ENCODE results near the gene FOXN4. TPM values are rescaled to one million over a fixed set of nuclear protein-coding genes. Genes with fewer than 3 reads are reported as not detected.

The FOXN4 gene
- total RNA-seq, 2 donors from 2014 or later: not detected

GRCh38 chr12:109286252-109286651 lies 22.8 kb downstream of the FOXN4 start:
- Histone ChIP-seq H3K4me3 (no peak overlapping the region), H3K9me3 (no peaks in the 10 kb centered on the region), H3K27ac (no peak overlapping the region), H3K4me1 (ENCODE audit: control insufficient read depth in 1 of 2, low read depth in 2 of 2) (peaks cover 0 to 5% of the 10 kb centered on the region in 2 donors), H3K27me3 (replicated peaks; ENCODE audit: insufficient read depth) (no peaks in the 10 kb centered on the region), H3K36me3 (no peaks in the 10 kb centered on the region)
- ATAC-seq (ENCODE audit: insufficient number of reproducible peaks, low FRiP score, low read depth) (no peak), DNase-seq (ENCODE audit: low spot score) (no peak)
- no peak for TF ChIP-seq CTCF (IDR thresholded peaks at IDR 0.05)

GRCh38 chr12:109284392-109284791 lies 24.7 kb downstream of the FOXN4 start:
- TF ChIP-seq CTCF (IDR thresholded peaks at IDR 0.05): no peak
- no peaks in the 10 kb centered on the region for H3K4me1 ChIP-seq (ENCODE audit: control insufficient read depth in 1 of 2, low read depth in 2 of 2)
- no peaks in the 10 kb centered on the region for H3K27me3 ChIP-seq (replicated peaks; ENCODE audit: insufficient read depth)
- H3K4me3 ChIP-seq: no peak overlapping the region
- no peaks in the 10 kb centered on the region for H3K9me3 ChIP-seq
- no peaks in the 10 kb centered on the region for H3K36me3 ChIP-seq
- ATAC-seq (ENCODE audit: insufficient number of reproducible peaks, low FRiP score, low read depth) (no peak), DNase-seq (ENCODE audit: low spot score) (no peak)
- H3K27ac ChIP-seq: no peak overlapping the region

GRCh38 chr12:109281452-109281851 lies 27.6 kb downstream of the FOXN4 start:
- Histone ChIP-seq H3K27me3 (replicated peaks; ENCODE audit: insufficient read depth) (no peaks in the 10 kb centered on the region), H3K9me3 (no peaks in the 10 kb centered on the region), H3K4me3 (no peak overlapping the region), H3K27ac (no peak overlapping the region), H3K4me1 (ENCODE audit: control insufficient read depth in 1 of 2, low read depth in 2 of 2) (no peaks in the 10 kb centered on the region), H3K36me3 (no peaks in the 10 kb centered on the region)
- no peak for ATAC-seq (ENCODE audit: insufficient number of reproducible peaks, low FRiP score, low read depth)
- no peak for TF ChIP-seq CTCF (IDR thresholded peaks at IDR 0.05)
- DNase-seq (ENCODE audit: low spot score): no peak

GRCh38 chr12:109279525-109279924 lies 29.6 kb downstream of the FOXN4 start:
- no peaks in the 10 kb centered on the region for H3K36me3 ChIP-seq
- no peaks in the 10 kb centered on the region for H3K4me1 ChIP-seq (ENCODE audit: control insufficient read depth in 1 of 2, low read depth in 2 of 2)
- no peak for ATAC-seq (ENCODE audit: insufficient number of reproducible peaks, low FRiP score, low read depth)
- no peaks in the 10 kb centered on the region for H3K27me3 ChIP-seq (replicated peaks; ENCODE audit: insufficient read depth)
- no peaks in the 10 kb centered on the region for H3K9me3 ChIP-seq
- no peak overlapping the region for H3K27ac ChIP-seq
- DNase-seq (ENCODE audit: low spot score): no peak
- H3K4me3 ChIP-seq: no peak overlapping the region
- TF ChIP-seq CTCF (IDR thresholded peaks at IDR 0.05): no peak

- Histone ChIP-seq H3K27ac (no peak overlapping the region), H3K9me3 (no peaks in the 10 kb centered on the region), H3K4me1 (ENCODE audit: control insufficient read depth in 1 of 2, low read depth in 2 of 2) (no peaks in the 10 kb centered on the region), H3K4me3 (no peak overlapping the region), H3K36me3 (no peaks in the 10 kb centered on the region), H3K27me3 (replicated peaks; ENCODE audit: insufficient read depth) (no peaks in the 10 kb centered on the region)
- no peak for ATAC-seq (ENCODE audit: insufficient number of reproducible peaks, low FRiP score, low read depth)
- TF ChIP-seq CTCF (IDR thresholded peaks at IDR 0.05): no peak
- no peak for DNase-seq (ENCODE audit: low spot score)
Measured at GRCh38 chr12:109278912-109279311, 30.2 kb downstream of the FOXN4 start.

Data from thoracic aorta (tissue), 2 donors.